Trophoblast cell (in vitro differentiated cells and primary cell): Measurements from ENCODE around the gene NUP210.

ENCODE experiments used
- DNase-seq, 2 donors: peaks; one replicate each; pipeline ENCODE4 v3.0.0-alpha.2; 2016
- H2AFZ ChIP-seq: 2 replicates; pipeline ENCODE4 v1.6.1; 2013; ENCODE audit warnings: low read length, moderate library complexity, mild to moderate bottlenecking; ENCODE audit not compliant: insufficient read depth, poor library complexity
- H2AK5ac ChIP-seq: 2 replicates; pipeline ENCODE4 v1.6.1; 2013; ENCODE audit warnings: mild to moderate bottlenecking, low read length
- H2BK120ac ChIP-seq: 2 replicates; pipeline ENCODE4 v1.6.1; 2013; ENCODE audit warnings: low read length, mild to moderate bottlenecking, moderate library complexity; ENCODE audit not compliant: insufficient read depth, poor library complexity
- H2BK12ac ChIP-seq: 2 replicates; pipeline ENCODE4 v1.6.1; 2013; ENCODE audit warnings: mild to moderate bottlenecking, low read length, moderate library complexity
- H2BK5ac ChIP-seq: 2 replicates; pipeline ENCODE4 v1.6.1; 2013; ENCODE audit warnings: low read length, low read depth, moderate library complexity, mild to moderate bottlenecking; ENCODE audit not compliant: poor library complexity
- H3K14ac ChIP-seq: 2 replicates; pipeline ENCODE4 v1.6.1; 2013; ENCODE audit warnings: mild to moderate bottlenecking, low read length
- H3K18ac ChIP-seq: 2 replicates; pipeline ENCODE4 v1.6.1; 2013; ENCODE audit warnings: mild to moderate bottlenecking, low read length
- H3K23ac ChIP-seq: 2 replicates; pipeline ENCODE4 v1.6.1; 2013; ENCODE audit warnings: low read length
- H3K27ac ChIP-seq: 2 replicates; pipeline ENCODE4 v1.5.1; 2013; ENCODE audit warnings: low read depth, mild to moderate bottlenecking, inconsistent platforms, low read length, moderate library complexity
- H3K27me3 ChIP-seq: 2 replicates; pipeline ENCODE4 v1.6.1; 2013; ENCODE audit warnings: inconsistent platforms, mild to moderate bottlenecking, low read length, moderate library complexity; ENCODE audit not compliant: insufficient read depth
- H3K36me3 ChIP-seq, 2 experiments: 1 replicate in 1 of 2; 2 replicates in 1 of 2; pipeline ENCODE4 v1.6.1; 2013; ENCODE audit warnings: low read length in 2 of 2, mild to moderate bottlenecking in 2 of 2, moderate library complexity in 1 of 2; ENCODE audit not compliant: insufficient read depth in 2 of 2, control insufficient read depth in 1 of 2
- H3K4ac ChIP-seq: 2 replicates; pipeline ENCODE4 v1.6.1; 2013; ENCODE audit warnings: low read depth, mild to moderate bottlenecking, low read length, moderate library complexity
- H3K4me1 ChIP-seq, 2 experiments: 1 replicate in 1 of 2; 2 replicates in 1 of 2; pipeline ENCODE4 v1.6.1; 2013; ENCODE audit warnings: low read length in 2 of 2, mild to moderate bottlenecking in 2 of 2, moderate library complexity in 1 of 2; ENCODE audit not compliant: insufficient read depth in 2 of 2, control insufficient read depth in 1 of 2
- H3K4me2 ChIP-seq: 2 replicates; pipeline ENCODE4 v1.6.1; 2013; ENCODE audit warnings: inconsistent platforms, mild to moderate bottlenecking, low read length, moderate library complexity
- H3K4me3 ChIP-seq: 2 replicates; pipeline ENCODE4 v1.5.1; 2013; ENCODE audit warnings: mild to moderate bottlenecking, low read depth, low read length, inconsistent platforms
- H3K79me1 ChIP-seq: one replicate; pipeline ENCODE4 v1.6.1; 2013; ENCODE audit warnings: low read length
- H3K79me2 ChIP-seq: 2 replicates; pipeline ENCODE4 v1.6.1; 2013; ENCODE audit warnings: low read length, mild to moderate bottlenecking; ENCODE audit not compliant: control insufficient read depth, insufficient read depth, poor library complexity
- H3K9ac ChIP-seq: 2 replicates; pipeline ENCODE4 v1.6.1; 2013; ENCODE audit warnings: mild to moderate bottlenecking, low read length
- H3K9me3 ChIP-seq: 2 replicates; pipeline ENCODE4 v1.6.1; 2013; ENCODE audit warnings: low read depth, mild to moderate bottlenecking, control low read depth, inconsistent platforms, low read length; ENCODE audit not compliant: insufficient read depth
- H4K12ac ChIP-seq: 2 replicates; pipeline ENCODE4 v1.6.1; 2013; ENCODE audit warnings: low read depth, mild to moderate bottlenecking, low read length, moderate library complexity
- H4K8ac ChIP-seq: 2 replicates; pipeline ENCODE4 v1.6.1; 2013; ENCODE audit warnings: low read depth, mild to moderate bottlenecking, low read length, moderate library complexity
- H4K91ac ChIP-seq: one replicate; pipeline ENCODE4 v1.6.1; 2013; ENCODE audit warnings: low read depth, mild to moderate bottlenecking, low read length, moderate library complexity
- WGBS: extraction: QIAGEN DNeasy Blood & Tissue Kit; methylation state at CpG from one replicate; pipeline ENCODE4 v1.1.7; 2013; ENCODE audit warnings: missing lambda C conversion rate; ENCODE audit not compliant: insufficient read length, insufficient coverage; ENCODE audit errors: extremely low coverage; 5-methylcytosine and 5-hydroxymethylcytosine counted together

The NUP210 gene

DNA sequence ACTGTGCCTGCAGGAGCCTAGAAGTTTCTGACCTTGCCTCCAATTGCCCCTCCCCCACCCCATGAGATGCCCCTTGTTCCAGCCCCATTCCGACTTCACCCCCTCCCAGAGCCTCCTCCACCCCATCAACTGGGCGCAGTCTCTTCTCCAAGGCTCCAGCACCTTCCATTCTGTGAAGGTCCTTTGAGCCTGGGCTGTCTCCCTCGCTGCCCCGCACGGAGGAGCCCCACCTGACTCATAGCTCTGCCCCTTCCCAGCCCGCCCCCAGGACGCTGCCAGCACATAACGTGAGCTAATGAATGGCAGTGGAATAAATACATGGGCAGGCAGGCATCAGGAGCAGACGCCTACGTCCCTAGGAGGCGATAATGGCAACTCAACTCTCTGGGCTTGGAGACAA, 113.1 kb downstream of the NUP210 start:
- H3K79me2 ChIP-seq = no peaks in the 10 kb centered on the region
- DNase-seq = no peak
- no peak overlapping the region for H3K4me2 ChIP-seq
- no peak overlapping the region for H2AK5ac ChIP-seq
- no peak overlapping the region for H2BK12ac ChIP-seq
- no peak overlapping the region for H4K12ac ChIP-seq
- no peak overlapping the region for H4K8ac ChIP-seq
- H3K4me1 ChIP-seq = peaks cover 0 to 1% of the 10 kb centered on the region in 2 experiments
- H3K14ac ChIP-seq = no peak overlapping the region
- H3K4ac ChIP-seq = no peak overlapping the region
- H2BK120ac ChIP-seq = no peak overlapping the region
- WGBS = no CpG with 5 or more reads among the region's 11 CpGs
- no peak overlapping the region for H4K91ac ChIP-seq
- H2BK5ac ChIP-seq = no peak overlapping the region
- no peak overlapping the region for H3K23ac ChIP-seq
- no peaks in the 10 kb centered on the region for H3K79me1 ChIP-seq
- H3K4me3 ChIP-seq = no peak overlapping the region
- H3K27ac ChIP-seq = no peak overlapping the region
- no peak overlapping the region for H2AFZ ChIP-seq
- no peaks in the 10 kb centered on the region for H3K9me3 ChIP-seq
- H3K36me3 ChIP-seq = no peaks in the 10 kb centered on the region
- no peaks in the 10 kb centered on the region for H3K27me3 ChIP-seq
- H3K9ac ChIP-seq = no peak overlapping the region
- no peak overlapping the region for H3K18ac ChIP-seq

GRCh38 chr3:13305623-13306022, 114.5 kb downstream of the NUP210 start:
- peaks cover 2% of the 10 kb centered on the region for H3K79me1 ChIP-seq
- no peaks in the 10 kb centered on the region for H3K9me3 ChIP-seq
- peaks cover 3 to 6% of the 10 kb centered on the region in 2 experiments for H3K4me1 ChIP-seq
- H3K18ac ChIP-seq = no peak overlapping the region
- H2BK12ac ChIP-seq = no peak overlapping the region
- no peaks in the 10 kb centered on the region for H3K36me3 ChIP-seq
- H2BK120ac ChIP-seq = no peak overlapping the region
- no peak overlapping the region for H3K4me3 ChIP-seq
- H2BK5ac ChIP-seq = no peak overlapping the region
- no peaks in the 10 kb centered on the region for H3K27me3 ChIP-seq
- no peak overlapping the region for H3K27ac ChIP-seq
- H3K4me2 ChIP-seq = no peak overlapping the region
- H3K23ac ChIP-seq = no peak overlapping the region
- H3K4ac ChIP-seq = no peak overlapping the region
- H3K9ac ChIP-seq = no peak overlapping the region
- no peaks in the 10 kb centered on the region for H3K79me2 ChIP-seq
- no peak for DNase-seq
- H4K8ac ChIP-seq = no peak overlapping the region
- no peak overlapping the region for H2AK5ac ChIP-seq
- no CpG with 5 or more reads among the region's 4 CpGs for WGBS
- no peak overlapping the region for H2AFZ ChIP-seq
- no peak overlapping the region for H4K12ac ChIP-seq
- H3K14ac ChIP-seq = no peak overlapping the region
- H4K91ac ChIP-seq = no peak overlapping the region

DNA sequence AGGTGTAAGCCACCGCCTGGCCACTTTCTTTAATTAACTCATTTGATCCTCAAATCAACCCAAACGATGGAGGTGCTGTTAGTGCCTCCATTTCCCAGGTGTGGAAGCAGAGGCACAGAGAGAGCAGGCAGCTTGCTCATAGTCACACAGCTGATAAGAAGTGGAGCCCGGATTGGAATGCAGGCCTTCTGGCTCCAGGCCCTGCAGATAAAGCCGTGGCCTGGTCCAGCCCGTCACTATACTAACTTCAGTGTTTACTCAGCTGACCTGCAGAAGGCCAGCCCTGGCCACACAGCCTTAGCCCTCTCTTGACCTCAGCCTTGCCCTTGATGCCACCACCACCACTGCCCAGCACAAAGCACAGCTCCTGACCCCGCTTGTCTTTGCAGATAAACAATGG, 116.7 kb downstream of the NUP210 start:
- H3K4me2 ChIP-seq = no peak overlapping the region
- H3K79me2 ChIP-seq = no peaks in the 10 kb centered on the region
- no peak overlapping the region for H4K12ac ChIP-seq
- no peak overlapping the region for H3K23ac ChIP-seq
- H2BK5ac ChIP-seq = no peak overlapping the region
- no peak overlapping the region for H3K9ac ChIP-seq
- H2AK5ac ChIP-seq = no peak overlapping the region
- H3K27ac ChIP-seq = no peak overlapping the region
- H3K4me1 ChIP-seq = peaks cover 3 to 6% of the 10 kb centered on the region in 2 experiments
- no peak overlapping the region for H4K8ac ChIP-seq
- peaks cover 2% of the 10 kb centered on the region for H3K79me1 ChIP-seq
- H3K27me3 ChIP-seq = no peaks in the 10 kb centered on the region
- H4K91ac ChIP-seq = no peak overlapping the region
- H3K18ac ChIP-seq = no peak overlapping the region
- no peak overlapping the region for H2BK120ac ChIP-seq
- no peak overlapping the region for H3K14ac ChIP-seq
- WGBS = no CpG with 5 or more reads among the region's 6 CpGs
- no peaks in the 10 kb centered on the region for H3K36me3 ChIP-seq
- no peak overlapping the region for H3K4me3 ChIP-seq
- H3K9me3 ChIP-seq = no peaks in the 10 kb centered on the region
- no peak overlapping the region for H3K4ac ChIP-seq
- no peak overlapping the region for H2AFZ ChIP-seq
- DNase-seq = peak; percentile 92 to 95
- no peak overlapping the region for H2BK12ac ChIP-seq

DNA sequence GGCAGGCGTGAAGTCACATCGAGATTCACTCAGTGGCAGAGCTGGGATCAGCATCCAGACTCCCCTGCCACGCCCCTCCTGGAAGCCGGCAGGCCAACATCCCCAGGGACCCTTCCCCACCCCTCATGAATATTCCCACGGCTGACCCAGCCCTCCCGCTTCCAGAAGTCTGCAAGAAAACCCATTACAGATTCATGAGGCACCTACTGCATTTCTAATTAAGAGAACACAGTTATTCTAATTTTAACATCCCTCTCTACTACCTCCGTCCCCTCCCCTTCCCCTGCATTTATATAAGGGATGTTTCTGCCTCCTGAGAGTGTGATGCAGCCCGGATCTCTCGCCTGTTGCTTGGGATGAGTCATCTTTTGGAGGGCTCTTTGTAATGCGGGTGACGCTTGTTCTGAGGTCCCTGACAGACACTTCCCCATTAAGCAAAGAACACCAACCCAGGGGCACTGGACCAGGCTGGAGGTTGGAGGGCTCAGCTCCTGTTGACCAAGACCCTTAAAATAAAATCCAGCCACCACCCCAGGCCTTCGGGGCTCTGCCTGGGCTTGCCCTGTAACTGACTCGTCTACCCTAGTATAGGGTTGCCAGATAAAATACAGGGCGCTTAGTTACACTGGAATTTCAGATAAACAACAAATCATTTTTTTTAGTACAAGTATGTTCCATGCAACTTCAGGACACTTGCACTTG, 118.7 kb downstream of the NUP210 start:
- Histone ChIP-seq H3K79me1 (peaks cover 2% of the 10 kb centered on the region), H4K12ac (no peak overlapping the region), H2BK12ac (no peak overlapping the region), H3K14ac (no peak overlapping the region), H2AK5ac (no peak overlapping the region), H3K9me3 (no peaks in the 10 kb centered on the region), H2BK5ac (no peak overlapping the region), H3K79me2 (no peaks in the 10 kb centered on the region), H3K4ac (no peak overlapping the region), H4K91ac (peak overlapping the region; percentile 3), H3K27ac (no peak overlapping the region), H3K4me2 (no peak overlapping the region), H3K18ac (no peak overlapping the region), H3K27me3 (no peaks in the 10 kb centered on the region), H3K4me3 (no peak overlapping the region), H2AFZ (no peak overlapping the region), H2BK120ac (no peak overlapping the region), H3K4me1 (peaks cover 3 to 6% of the 10 kb centered on the region in 2 experiments), H3K36me3 (no peaks in the 10 kb centered on the region), H4K8ac (no peak overlapping the region), H3K23ac (no peak overlapping the region), H3K9ac (no peak overlapping the region)
- WGBS = no CpG with 5 or more reads among the region's 14 CpGs
- DNase-seq = peak; percentile 91 to 95
